GM19099 (cell line): ENCODE data around the gene OR1K1.

Source experiments
- POLR2A ChIP-seq: IDR thresholded peaks from 3 replicates; pipeline ENCODE4 v1.6.1; 2011; ENCODE audit warnings: low read depth; ENCODE audit not compliant: insufficient read length; ENCODE audit errors: extremely low read depth

The OR1K1 gene

DNA sequence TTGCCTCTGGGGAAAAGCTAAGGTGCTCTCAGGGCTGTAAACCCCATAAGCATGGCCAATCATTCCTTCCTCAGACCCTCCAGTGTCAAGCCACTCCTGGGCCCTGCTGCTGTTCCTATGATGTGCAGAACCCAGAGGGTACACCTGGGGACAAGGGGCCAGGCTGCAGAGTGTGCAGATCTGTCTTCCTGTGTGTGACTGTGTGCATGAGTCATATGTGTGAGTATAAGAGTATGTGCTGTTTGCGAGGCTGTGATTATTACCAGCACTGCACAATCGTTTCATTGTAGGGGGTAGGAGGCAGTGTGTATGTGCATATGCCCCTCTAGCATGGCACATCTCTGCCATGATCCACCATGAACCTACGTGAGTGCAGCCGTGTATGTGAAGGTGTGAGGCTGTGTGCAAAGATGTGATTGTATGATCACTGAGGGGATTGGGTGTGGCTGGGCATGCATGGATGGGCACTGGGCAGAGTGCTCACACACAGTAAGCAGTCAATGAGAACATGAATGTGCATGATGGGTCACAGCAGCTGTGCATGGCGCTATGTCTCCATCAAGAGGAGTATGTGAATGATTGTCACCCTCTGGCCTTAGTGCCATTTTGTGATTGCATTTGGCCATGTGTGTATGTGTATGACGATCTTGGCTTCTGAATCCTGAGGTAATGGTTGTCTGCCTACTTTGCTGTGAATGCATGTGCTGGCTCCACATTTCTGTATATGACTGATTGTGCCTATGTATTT, 2.4 kb upstream of the OR1K1 start:
- no peak for TF ChIP-seq POLR2A

DNA sequence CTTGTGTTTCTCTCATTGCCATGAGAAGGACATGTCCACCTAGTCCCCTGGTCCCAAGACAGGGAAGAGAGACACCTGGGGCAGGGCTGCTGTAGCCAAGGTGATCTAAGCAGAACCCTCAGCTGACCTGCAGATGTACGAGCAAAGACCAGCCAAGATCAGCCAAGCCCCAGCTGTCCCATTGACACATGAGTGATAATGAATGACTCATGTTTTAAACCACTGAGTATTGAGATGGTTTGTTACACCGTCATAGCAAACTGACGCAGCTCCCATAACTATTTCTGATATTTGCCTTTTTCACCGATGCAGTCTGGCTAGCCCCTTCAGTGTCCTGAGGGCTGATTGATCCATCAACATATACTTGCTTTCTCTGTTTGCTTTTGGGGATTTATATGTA, 6.7 kb downstream of the OR1K1 start:
- TF ChIP-seq POLR2A, result no peak

DNA sequence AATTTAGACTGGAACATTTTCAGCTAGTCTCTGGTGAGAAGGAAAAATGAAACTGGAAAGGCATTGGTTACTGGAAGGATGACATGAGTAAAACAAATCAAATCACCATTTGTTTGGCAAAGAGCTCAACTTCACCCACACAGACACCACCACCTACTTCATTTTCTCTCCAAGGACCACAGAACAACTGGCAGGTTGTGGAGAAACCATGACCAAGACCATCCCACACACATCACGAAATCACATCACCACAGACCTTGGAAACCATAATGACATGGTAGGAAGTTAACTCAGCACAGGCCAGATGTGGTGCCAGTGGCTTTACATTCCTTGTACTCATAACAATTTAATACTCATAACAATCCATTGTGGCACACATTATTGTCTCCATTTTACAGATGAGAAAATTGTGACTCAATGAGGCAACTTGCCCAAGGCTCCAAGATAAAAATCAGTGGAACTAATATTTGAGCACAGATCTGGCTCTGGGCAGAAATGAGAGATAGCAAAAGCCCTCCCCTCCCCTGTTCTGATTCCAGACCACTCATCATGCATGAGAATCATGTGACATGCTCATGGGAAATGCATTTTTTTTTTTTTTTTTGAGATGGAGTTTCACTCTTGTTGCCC, 7.5 kb downstream of the OR1K1 start:
- TF ChIP-seq POLR2A, result no peak

DNA sequence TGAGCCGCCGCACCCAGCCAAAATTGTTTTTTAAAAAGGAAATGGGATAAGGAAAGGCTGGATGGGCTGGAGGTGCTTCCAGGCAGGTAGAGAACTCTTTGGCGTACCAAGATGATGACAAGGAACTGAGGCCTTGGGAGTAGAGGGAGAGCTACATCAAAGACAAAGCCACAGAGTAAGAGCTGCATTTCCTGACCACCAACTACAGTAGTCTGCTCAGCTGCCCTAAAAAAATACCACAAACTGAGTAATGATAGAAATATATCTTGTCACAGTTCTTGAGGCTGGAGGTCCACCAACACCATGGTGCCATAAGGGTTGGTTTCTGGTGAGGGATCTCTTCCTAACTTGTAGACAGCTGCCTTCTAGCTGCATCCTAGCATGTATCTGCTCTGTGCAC, 8.2 kb downstream of the OR1K1 start:
- no peak for TF ChIP-seq POLR2A

DNA sequence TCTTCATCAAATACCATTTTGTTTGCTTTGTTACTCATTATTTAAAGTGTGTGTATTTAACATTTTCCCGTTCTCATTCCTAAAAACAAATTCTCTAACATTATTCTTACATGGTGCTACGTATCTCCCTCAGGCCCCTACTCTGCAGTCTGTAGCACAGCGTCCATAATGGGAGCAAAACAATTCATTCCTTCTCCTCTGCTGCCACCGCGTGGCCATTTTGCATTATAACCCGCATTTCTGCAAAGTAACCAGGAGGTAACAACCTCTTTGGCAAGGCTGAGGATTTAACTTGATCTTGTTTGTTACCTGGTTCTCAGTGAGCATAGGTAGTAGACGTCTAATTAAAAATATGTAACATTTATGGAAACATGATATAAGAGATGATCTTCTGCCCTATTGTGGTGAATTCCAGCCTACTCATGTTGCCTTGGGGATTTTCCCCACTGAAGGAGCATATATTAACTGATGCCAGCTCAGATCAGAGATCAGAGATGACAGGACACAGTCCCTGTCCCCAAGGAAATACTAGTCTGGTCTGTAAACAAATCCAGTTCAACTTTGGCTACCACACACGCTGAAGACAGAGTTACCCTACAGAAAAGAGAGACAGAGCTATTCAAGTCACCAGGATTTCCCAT, 10.5 kb downstream of the OR1K1 start:
- TF ChIP-seq POLR2A, result no peak

DNA sequence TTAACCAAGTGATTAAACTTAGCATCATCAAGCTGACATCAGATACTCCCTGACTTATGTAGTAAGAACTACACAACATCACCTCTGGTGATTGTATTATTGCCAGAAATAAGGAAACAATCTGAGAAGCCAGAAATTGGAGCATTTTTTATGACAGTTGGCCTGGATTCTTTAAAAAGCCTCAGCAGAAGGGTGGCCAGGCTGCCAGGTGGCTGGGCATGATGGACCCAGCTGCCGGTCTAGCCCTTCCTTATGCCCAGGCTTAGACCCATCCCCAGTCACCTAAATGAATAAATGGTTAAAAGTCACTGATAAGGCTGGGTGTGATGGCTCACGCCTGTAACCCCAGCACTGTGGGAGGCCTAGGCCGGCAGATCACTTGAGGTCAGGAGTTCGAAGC, 12.8 kb downstream of the OR1K1 start:
- TF ChIP-seq POLR2A, result no peak

DNA sequence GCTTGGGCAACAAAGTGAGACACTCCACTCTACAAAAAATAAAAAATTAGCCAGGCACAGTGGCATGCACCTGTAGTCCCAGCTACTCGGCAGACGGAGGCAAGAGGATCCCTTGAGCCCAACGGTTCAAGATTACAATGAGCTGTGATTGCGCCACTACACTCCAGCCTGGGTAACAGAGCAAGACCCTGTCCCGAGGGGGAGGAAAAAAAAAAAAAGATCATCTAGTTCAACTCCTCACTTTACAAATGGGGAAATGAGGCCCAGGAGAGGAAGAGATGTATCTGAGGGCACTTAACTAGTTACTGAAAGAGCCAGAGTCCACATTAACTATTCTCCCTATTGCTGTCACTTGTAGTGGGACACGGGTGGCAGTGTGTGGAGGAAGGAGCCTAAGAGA, 14.6 kb downstream of the OR1K1 start:
- no peak for TF ChIP-seq POLR2A

DNA sequence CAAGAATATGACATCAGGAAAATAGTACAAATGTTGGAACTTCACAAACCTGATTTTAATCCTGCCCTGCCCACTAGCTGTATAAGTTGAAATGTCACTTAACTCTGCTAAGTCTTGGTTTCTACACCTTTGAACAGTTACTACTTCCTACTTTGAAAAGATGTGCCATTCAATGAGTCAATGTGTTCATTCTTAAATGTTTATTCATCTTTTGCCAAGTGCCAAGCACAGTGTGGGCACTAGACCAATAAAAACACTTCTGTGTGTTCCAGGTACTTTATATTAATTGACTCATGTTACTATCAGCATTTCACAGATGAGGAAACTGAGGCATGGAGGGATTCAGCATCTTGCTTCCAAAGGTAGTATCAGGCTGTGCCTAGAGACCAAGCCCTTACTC, 15.6 kb downstream of the OR1K1 start:
- no peak for TF ChIP-seq POLR2A

DNA sequence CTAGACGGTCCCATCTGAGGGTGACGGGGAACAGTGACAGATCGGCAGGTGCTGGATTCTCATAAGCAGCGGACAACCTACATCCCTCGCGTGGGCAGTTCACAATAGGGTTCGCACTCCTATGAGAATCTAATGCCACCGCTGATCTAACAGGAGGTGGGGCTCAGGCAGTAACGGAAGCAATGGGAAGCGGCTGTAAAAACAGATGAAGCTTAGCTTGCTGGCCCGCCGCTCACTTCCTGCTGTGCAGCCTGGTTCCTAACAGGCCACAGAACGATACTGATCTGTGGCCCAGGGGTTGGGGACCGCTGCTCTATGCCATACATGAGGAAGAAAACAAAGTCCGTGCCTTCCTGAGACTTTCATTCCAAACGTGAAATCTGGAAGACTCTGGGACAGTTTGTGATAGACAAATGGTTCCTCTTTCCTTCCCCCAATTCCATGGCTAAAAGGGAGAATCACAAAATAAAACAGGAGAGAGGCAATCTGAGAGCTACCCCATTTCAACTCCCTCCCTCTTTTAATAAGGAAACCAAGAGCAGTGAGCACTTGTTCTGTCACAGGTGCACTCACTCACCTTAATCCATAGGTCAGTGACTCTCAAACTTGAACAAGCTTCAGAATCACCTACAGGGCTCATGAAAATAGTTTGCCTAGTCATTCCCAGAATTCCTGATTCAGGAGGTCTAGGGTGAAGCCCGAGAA, 16.4 kb downstream of the OR1K1 start:
- TF ChIP-seq POLR2A, result no peak

DNA sequence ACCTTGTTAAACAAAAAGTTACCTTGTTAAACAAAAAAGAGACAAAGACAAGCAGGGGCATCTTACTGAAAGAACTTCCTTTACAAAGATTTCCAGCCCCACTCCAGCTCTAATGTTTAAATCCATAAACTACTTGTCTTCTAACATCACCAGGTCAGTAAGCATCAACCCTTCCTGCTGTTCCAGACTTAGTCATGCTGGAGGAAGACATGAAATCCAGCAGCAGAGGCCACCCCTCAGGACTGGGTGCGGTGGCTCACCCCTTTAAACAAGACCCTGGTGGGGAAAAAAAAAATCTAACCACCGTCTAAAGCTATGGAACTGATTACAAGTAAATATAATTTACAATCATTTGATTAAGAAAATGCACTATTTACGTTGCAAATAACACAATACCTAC, 19.4 kb downstream of the OR1K1 start:
- no peak for TF ChIP-seq POLR2A

DNA sequence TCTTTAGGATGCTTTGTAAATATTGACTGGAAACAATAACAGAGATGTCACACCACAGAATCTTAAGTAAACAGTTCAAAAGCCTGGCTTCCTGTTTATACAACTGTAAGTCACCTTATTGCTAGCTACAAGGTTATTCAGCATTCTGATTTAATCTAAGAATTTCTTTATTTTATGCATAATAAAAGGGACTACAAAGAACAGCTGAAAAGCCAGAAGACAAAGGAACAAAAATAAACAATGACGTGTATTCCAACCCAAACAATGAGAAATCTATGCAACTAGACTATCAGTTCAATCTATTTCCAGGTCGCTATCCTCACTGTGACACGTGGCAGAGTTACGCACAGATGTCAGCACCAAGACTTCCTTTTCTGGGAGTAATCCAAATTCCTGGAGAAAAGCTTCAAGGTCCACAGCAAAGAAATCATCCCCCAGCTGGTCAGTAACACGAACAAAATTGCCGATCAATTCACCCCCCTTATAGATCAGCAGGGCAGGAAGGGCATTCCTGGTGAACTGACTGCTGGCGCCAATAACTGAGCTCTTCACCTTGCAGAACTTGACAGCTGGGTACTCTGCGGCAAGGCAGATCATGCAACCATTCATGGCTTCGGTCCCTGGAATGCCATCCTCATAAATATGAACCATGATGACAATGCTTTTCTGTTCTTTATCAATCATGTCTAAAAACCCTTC, 20.0 kb downstream of the OR1K1 start:
- TF ChIP-seq POLR2A, result no peak

DNA sequence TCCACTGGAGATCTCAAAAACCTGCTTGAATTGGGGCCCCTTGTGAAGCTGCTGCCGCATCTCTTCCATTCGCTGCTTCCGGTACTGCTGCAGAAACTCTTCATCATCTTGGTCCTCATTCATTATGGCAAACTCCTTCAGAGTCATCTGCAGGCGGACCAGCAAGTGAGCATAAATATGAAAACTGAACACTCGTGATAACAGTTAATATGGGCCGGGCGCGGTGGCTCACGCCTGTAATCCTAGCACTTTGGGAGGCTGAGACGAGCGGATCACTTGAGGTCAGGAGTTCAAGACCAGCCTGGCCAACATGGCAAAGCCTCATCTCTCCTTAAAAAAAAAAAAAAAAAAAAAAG, 20.5 kb downstream of the OR1K1 start:
- TF ChIP-seq POLR2A, result no peak

DNA sequence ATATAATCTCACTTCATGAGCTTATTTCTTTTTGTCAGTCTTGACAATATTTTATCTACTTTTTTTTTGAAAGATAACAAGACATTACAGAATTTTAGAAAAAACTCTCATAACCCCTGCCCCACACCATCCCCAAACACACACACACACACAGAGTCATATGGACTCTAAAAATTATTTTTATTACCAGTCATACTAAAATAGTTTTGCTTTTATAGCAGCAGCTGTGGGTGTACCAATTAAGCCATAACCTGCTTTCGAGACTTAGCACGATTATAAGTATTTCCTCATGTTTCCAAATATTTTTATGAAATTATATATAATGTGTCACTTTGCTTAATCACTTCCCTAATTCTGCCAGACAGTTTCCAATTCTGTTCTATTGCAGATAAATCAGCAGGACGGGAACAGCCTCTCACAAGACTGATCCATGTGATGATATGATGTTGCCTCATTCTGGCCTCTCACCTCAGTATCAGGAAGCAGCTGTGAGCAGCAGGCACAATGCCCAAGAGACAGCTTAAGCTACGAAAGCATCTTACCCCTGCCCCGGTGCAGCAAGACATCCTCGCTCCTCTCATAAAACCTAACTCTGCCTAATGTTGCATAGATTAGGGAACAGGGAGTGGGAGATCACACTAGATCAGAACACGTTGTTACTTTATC, 21.5 kb downstream of the OR1K1 start:
- TF ChIP-seq POLR2A, result no peak

DNA sequence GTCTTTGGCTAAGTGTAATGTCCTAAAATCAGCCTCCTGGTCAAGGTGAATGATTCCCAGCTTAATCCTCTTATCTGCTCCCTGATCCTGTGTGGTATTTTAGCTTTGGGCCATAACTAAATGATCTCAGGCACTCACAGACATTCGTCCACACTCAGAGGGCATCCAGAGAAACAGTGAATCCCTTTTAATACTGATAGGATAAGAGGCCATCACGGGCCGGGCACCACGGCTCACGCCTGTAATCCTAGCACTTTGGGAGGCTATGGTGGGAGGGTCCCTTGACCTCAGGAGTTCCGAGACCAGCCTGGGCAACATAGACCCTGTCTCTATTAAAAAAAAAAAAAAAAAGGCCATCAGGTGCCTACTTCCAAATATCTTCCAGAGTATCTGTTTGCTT, 22.1 kb downstream of the OR1K1 start:
- TF ChIP-seq POLR2A, result no peak

DNA sequence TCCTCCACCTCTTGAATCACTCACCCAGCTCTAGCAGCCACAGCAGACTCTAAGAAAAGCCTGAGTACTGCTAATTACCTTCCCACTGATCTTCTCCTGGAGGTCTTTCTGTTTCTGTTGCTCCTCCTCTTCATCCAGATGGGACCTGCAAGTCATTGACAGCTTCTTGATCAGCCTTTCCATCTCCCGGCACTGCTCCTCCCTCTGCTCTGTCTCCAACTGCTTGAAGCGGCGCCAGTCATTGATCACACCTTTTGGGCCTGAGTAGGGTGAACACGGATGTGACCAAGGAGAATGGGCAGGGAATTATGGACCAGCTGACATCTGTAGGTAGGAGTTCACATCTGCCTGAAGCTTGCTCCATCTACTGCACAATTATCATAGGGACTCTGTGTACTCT, 23.0 kb downstream of the OR1K1 start:
- TF ChIP-seq POLR2A, result no peak
